ENCODE results near the gene LKAAEAR1. TPM values are rescaled to one million over a fixed set of nuclear protein-coding genes. Genes with fewer than 3 reads are reported as not detected.

Gene LKAAEAR1
- total and polyA plus RNA-seq, 4 donors = 0.51 to 2.3 (median 0.65) TPM

GRCh38 chr20:64045346-64046011, 38.7 kb downstream of the LKAAEAR1 start:
- 57 to 78% methylated on average over 11 of the region's 11 CpGs for WGBS, 2 donors
- peaks cover 0 to 3% (median 0%) of the 10 kb centered on the region in 4 donors for H3K9me3 ChIP-seq (ENCODE audit: control insufficient read depth in 4 of 4, insufficient read depth in 3 of 4, low read length in 3 of 4)
- ATAC-seq (ENCODE audit: insufficient read depth, low FRiP score) = no peak
- H3K27ac ChIP-seq (ENCODE audit: low read depth in 1 of 2, low read length in 1 of 2) = peak overlapping the region; percentile 38 to 46
- no peak for DNase-seq
- peaks cover 0 to 8% (median 1%) of the 10 kb centered on the region in 4 donors for H3K36me3 ChIP-seq (ENCODE audit: control insufficient read depth in 4 of 4, insufficient read depth in 4 of 4, low read length in 4 of 4)
- H3K4me1 ChIP-seq (ENCODE audit: control insufficient read depth in 5 of 5, insufficient read depth in 5 of 5, low read length in 5 of 5) = peaks cover 0 to 34% (median 8%) of the 10 kb centered on the region in 5 donors
- no peak for TF ChIP-seq CTCF (IDR thresholded peaks at IDR 0.05; ENCODE audit: control extremely low read depth, extremely low read depth)
- H3K9ac ChIP-seq (ENCODE audit: insufficient read depth in 1 of 2, low read length in 2 of 2) = no peak overlapping the region
- H3K27me3 ChIP-seq (ENCODE audit: control insufficient read depth in 3 of 3, insufficient read depth in 3 of 3, low read length in 2 of 3) = peaks cover 0 to 60% (median 10%) of the 10 kb centered on the region in 3 donors
- H3K4me3 ChIP-seq = no peak overlapping the region

GRCh38 chr20:64044484-64045247, 39.5 kb downstream of the LKAAEAR1 start:
- DNase-seq (no peak), ATAC-seq (ENCODE audit: insufficient read depth, low FRiP score) (no peak)
- H3K36me3 ChIP-seq (ENCODE audit: control insufficient read depth in 4 of 4, insufficient read depth in 4 of 4, low read length in 4 of 4) = peaks cover 0 to 8% (median 1%) of the 10 kb centered on the region in 4 donors
- H3K27ac ChIP-seq (ENCODE audit: low read depth in 1 of 2, low read length in 1 of 2) = peak overlapping the region; percentile 38 to 46
- peaks cover 0 to 30% (median 7%) of the 10 kb centered on the region in 5 donors for H3K4me1 ChIP-seq (ENCODE audit: control insufficient read depth in 5 of 5, insufficient read depth in 5 of 5, low read length in 5 of 5)
- 60 to 74% methylated on average over 14 of the region's 14 CpGs for WGBS, 2 donors
- no peak overlapping the region for H3K9ac ChIP-seq (ENCODE audit: insufficient read depth in 1 of 2, low read length in 2 of 2)
- H3K9me3 ChIP-seq (ENCODE audit: control insufficient read depth in 4 of 4, insufficient read depth in 3 of 4, low read length in 3 of 4) = peaks cover 0 to 3% (median 0%) of the 10 kb centered on the region in 4 donors
- H3K27me3 ChIP-seq (ENCODE audit: control insufficient read depth in 3 of 3, insufficient read depth in 3 of 3, low read length in 2 of 3) = peaks cover 0 to 54% (median 17%) of the 10 kb centered on the region in 3 donors
- H3K4me3 ChIP-seq = no peak overlapping the region
- TF ChIP-seq CTCF (IDR thresholded peaks at IDR 0.05; ENCODE audit: control extremely low read depth, extremely low read depth) = no peak

GRCh38 chr20:64043768-64044167, 40.4 kb downstream of the LKAAEAR1 start:
- Histone ChIP-seq H3K9ac (ENCODE audit: insufficient read depth in 1 of 2, low read length in 2 of 2) (no peak overlapping the region), H3K4me3 (no peak overlapping the region), H3K27ac (ENCODE audit: low read depth in 1 of 2, low read length in 1 of 2) (no peak overlapping the region), H3K27me3 (ENCODE audit: control insufficient read depth in 3 of 3, insufficient read depth in 3 of 3, low read length in 2 of 3) (peaks cover 0 to 54% (median 19%) of the 10 kb centered on the region in 3 donors), H3K9me3 (ENCODE audit: control insufficient read depth in 4 of 4, insufficient read depth in 3 of 4, low read length in 3 of 4) (peaks cover 0 to 3% (median 0%) of the 10 kb centered on the region in 4 donors), H3K4me1 (ENCODE audit: control insufficient read depth in 5 of 5, insufficient read depth in 5 of 5, low read length in 5 of 5) (peaks cover 0 to 37% (median 13%) of the 10 kb centered on the region in 5 donors), H3K36me3 (ENCODE audit: control insufficient read depth in 4 of 4, insufficient read depth in 4 of 4, low read length in 4 of 4) (peaks cover 0 to 8% (median 1%) of the 10 kb centered on the region in 4 donors)
- TF ChIP-seq CTCF (IDR thresholded peaks at IDR 0.05; ENCODE audit: control extremely low read depth, extremely low read depth) = no peak
- no peak for DNase-seq
- no peak for ATAC-seq (ENCODE audit: insufficient read depth, low FRiP score)
- WGBS, 2 donors = 81 to 87% methylated on average over 9 of the region's 9 CpGs
